ENCODE data around the gene ANO1.
"Not testable (repeated sequence)": the region's sequence is repeated elsewhere in the genome, so short reads cannot be mapped to it uniquely, and the experiment has no call there.

ANO1 gene

DNA sequence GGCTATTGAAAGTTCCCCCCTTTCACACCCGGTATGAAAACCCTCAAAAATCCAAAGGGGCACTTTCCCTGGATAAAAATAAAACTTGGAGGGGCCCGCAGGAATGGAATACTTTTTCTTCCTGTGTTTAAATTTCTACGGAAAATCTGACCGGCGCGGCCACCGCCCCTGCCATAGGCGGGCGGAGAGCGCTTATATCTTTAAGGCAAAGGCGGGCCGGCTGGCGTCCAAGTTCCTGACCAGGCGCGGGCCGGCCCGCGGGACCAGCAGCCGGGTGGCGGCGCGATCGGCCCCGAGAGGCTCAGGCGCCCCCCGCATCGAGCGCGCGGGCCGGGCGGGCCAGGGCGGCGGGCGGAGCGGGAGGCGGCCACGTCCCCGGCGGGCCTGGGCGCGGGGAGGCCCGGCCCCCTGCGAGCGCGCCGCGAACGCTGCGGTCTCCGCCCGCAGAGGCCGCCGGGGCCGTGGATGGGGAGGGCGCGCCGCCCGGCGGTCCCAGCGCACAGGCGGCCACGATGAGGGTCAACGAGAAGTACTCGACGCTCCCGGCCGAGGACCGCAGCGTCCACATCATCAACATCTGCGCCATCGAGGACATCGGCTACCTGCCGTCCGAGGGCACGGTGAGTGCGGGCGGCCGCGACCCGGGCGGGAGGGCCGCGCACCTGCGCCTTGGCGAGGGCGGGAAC, at the start of gene ANO1:
Gene ANO1 (plus strand): TSS at position 223 of the 686 bp plus-strand sequence. CDS start 290 bp downstream, at position 513.
- H3K4me3 ChIP-seq (ENCODE audit: low read length) = no peak within 1 kb of the TSS
- DNase-seq (ENCODE audit: low read depth) = peak; percentile 61
- peaks cover 49% of the 10 kb centered on the region for H3K27me3 ChIP-seq (replicated peaks; ENCODE audit: control insufficient read depth, insufficient read depth, low read length)
- H3K9me3 ChIP-seq (ENCODE audit: control insufficient read depth, low read length) = no peaks in the 10 kb centered on the region
- H3K9ac ChIP-seq (ENCODE audit: low read length) = no peak within 1 kb of the TSS
- peaks cover 3% of the 10 kb centered on the region for H3K4me1 ChIP-seq (ENCODE audit: control insufficient read depth, insufficient read depth, low read length)
- H3K36me3 ChIP-seq (ENCODE audit: control insufficient read depth, insufficient read depth, low read length, severe bottlenecking) = no peaks in the 10 kb centered on the region

DNA sequence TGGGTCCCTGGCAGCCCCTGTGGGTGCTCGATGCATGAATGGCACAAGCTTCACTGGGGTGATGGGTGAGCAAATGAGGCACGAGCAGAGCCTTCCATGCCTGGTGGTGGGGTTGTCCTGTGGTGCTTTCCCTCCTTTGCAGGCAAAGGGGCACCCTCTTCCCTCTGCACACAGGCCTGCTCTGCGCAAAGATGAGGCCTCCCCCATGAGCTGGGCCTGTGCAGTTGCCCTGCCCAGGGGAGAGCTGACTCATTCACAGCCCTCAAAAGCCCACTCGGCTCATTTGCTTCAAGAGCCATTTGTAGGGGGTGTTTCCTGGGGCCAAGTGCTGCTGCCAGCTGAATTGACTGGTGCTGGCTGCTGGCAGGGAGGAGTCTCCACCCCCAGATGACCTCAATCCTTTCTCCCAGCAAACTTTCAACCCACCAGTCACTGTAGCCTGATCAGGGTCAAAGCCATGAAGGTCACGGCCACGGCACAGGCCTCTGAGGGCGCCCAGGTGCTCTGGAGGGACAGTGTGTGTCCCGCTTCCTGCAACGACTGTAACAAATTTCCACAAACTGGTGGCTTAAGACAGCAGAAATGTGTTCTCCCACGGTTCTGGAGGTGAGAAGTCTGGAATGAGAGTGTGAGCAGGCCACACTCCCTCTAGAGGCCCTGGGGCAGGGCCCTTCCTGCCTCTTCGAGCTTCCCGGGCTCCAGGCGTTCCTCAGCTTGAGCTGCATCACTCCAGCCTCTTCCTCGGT, 48.8 kb upstream of the ANO1 start:
- no peaks in the 10 kb centered on the region for H3K36me3 ChIP-seq (ENCODE audit: control insufficient read depth, insufficient read depth, low read length, severe bottlenecking)
- H3K4me3 ChIP-seq (ENCODE audit: low read length) = no peak overlapping the region
- H3K9me3 ChIP-seq (ENCODE audit: control insufficient read depth, low read length) = peaks cover 6% of the 10 kb centered on the region
- H3K27me3 ChIP-seq (replicated peaks; ENCODE audit: control insufficient read depth, insufficient read depth, low read length) = peaks cover 24% of the 10 kb centered on the region
- DNase-seq (ENCODE audit: low read depth) = no peak
- H3K9ac ChIP-seq (ENCODE audit: low read length) = no peak overlapping the region
- H3K4me1 ChIP-seq (ENCODE audit: control insufficient read depth, insufficient read depth, low read length) = no peaks in the 10 kb centered on the region

DNA sequence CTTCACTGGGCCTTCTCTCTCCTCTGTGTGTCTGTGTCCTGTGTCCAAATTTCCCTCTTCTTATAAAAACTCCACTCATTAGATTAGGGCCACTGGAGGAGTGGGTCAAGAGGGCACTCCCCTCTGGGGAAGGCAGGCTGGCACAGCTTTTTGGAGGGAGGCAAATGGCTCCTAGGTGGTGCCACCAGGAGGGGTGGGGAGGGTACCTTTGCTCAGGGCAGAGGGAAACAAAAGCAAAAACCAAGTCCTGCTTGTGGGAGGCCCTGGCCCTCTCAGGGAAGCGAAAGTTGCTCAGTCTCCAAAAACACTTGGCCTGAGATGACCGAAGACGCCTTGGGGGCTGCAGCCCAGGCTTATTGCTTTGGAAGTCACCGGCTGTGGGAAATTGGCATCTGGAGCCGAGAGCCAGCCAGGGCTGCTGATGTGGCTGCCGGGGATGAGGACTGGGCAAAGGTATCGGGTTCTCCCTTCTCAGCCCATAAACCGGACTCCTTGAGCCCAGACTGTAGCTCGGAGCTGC, 48.2 kb upstream of the ANO1 start:
- Histone ChIP-seq H3K27me3 (replicated peaks; ENCODE audit: control insufficient read depth, insufficient read depth, low read length) (peaks cover 26% of the 10 kb centered on the region), H3K4me3 (ENCODE audit: low read length) (no peak overlapping the region), H3K36me3 (ENCODE audit: control insufficient read depth, insufficient read depth, low read length, severe bottlenecking) (no peaks in the 10 kb centered on the region), H3K9me3 (ENCODE audit: control insufficient read depth, low read length) (peaks cover 1% of the 10 kb centered on the region), H3K9ac (ENCODE audit: low read length) (no peak overlapping the region), H3K4me1 (ENCODE audit: control insufficient read depth, insufficient read depth, low read length) (no peaks in the 10 kb centered on the region)
- DNase-seq (ENCODE audit: low read depth) = no peak

DNA sequence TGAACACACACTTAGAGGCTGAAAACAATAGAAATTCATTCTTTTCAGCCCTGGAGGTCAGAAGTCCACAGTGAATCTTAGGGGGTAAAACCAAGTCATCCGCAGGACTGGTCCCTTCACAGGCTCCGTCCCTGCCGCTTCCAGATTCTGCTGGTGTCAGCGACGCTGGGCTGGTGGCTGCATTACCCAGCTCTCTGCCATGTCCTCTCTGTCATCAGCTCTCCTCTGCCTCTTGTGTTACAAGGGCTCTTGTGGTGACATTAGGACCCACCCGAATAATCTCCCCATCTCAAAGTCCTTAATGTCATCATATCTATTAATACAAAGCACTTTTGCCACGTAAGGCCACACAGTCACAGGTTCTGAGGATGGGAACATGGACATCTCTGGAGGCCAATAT, 47.7 kb upstream of the ANO1 start:
- no peaks in the 10 kb centered on the region for H3K36me3 ChIP-seq (ENCODE audit: control insufficient read depth, insufficient read depth, low read length, severe bottlenecking)
- H3K4me3 ChIP-seq (ENCODE audit: low read length) = no peak overlapping the region
- H3K27me3 ChIP-seq (replicated peaks; ENCODE audit: control insufficient read depth, insufficient read depth, low read length) = peaks cover 28% of the 10 kb centered on the region
- H3K4me1 ChIP-seq (ENCODE audit: control insufficient read depth, insufficient read depth, low read length) = no peaks in the 10 kb centered on the region
- H3K9me3 ChIP-seq (ENCODE audit: control insufficient read depth, low read length) = no peaks in the 10 kb centered on the region
- DNase-seq (ENCODE audit: low read depth) = no peak
- no peak overlapping the region for H3K9ac ChIP-seq (ENCODE audit: low read length)

DNA sequence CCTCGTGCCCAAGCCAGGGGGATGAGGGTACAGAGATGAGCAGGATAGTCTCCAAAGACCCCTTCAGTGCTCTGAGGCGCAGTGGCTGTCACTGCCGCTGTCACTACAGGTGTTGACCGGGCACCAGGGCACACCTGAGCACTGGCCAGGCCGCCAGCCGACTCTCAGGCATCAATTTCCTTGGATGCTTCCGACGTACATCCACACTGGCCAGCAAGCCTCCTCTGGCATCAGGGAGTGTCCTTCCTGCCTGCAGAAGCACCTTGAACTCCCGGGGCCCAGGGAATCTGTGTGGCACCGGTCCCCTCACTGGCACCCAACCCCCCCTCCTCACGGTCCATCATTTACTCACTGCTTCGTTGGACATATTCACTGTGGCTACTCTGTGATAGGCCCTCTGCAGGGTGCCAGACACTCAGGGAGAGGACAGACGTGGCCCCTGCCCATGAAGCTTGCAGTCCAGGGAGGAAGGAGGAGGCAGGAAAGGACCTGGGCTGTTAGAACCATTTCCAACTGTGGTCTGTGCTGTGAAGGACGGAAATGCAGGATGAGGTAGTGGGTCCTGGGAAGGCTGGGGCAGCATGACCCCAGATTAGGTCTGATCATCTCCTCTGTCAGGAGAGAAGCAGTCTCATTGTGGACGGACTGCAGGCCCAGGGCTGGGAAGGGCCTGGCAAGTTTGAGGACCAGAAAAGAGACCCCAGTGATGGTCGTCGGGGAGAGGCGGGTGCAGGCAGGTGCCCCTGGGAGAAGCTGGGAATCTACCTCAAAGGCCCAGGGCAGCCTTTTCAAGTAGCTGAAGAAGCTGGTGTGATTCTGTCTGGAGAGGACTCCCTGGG, 46.3 kb upstream of the ANO1 start:
- Histone ChIP-seq H3K4me3 (ENCODE audit: low read length) (no peak overlapping the region), H3K36me3 (ENCODE audit: control insufficient read depth, insufficient read depth, low read length, severe bottlenecking) (no peaks in the 10 kb centered on the region), H3K9ac (ENCODE audit: low read length) (no peak overlapping the region), H3K4me1 (ENCODE audit: control insufficient read depth, insufficient read depth, low read length) (no peaks in the 10 kb centered on the region), H3K9me3 (ENCODE audit: control insufficient read depth, low read length) (peaks cover 4% of the 10 kb centered on the region), H3K27me3 (replicated peaks; ENCODE audit: control insufficient read depth, insufficient read depth, low read length) (peaks cover 28% of the 10 kb centered on the region)
- no peak for DNase-seq (ENCODE audit: low read depth)

DNA sequence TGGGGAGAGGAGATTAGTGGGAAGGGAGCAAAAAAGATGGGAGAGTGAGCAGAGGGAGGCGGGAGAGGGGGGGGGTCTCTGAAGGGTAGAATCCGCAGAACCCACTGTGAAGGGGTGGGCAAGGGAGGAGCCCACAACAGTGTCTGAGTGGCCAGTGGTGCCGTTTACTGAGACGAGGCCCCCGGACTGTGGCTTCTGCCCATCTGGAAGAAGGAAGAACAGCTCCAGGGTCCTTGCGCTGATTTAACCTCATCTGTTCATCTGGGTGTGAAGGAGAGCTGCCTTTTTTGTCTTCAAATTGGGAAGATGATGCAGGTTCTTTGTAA, 45.7 kb upstream of the ANO1 start:
- no peaks in the 10 kb centered on the region for H3K4me1 ChIP-seq (ENCODE audit: control insufficient read depth, insufficient read depth, low read length)
- no peak for DNase-seq (ENCODE audit: low read depth)
- H3K36me3 ChIP-seq (ENCODE audit: control insufficient read depth, insufficient read depth, low read length, severe bottlenecking) = no peaks in the 10 kb centered on the region
- H3K4me3 ChIP-seq (ENCODE audit: low read length) = no peak overlapping the region
- H3K9me3 ChIP-seq (ENCODE audit: control insufficient read depth, low read length) = peaks cover 10% of the 10 kb centered on the region
- H3K27me3 ChIP-seq (replicated peaks; ENCODE audit: control insufficient read depth, insufficient read depth, low read length) = peaks cover 28% of the 10 kb centered on the region
- no peak overlapping the region for H3K9ac ChIP-seq (ENCODE audit: low read length)

DNA sequence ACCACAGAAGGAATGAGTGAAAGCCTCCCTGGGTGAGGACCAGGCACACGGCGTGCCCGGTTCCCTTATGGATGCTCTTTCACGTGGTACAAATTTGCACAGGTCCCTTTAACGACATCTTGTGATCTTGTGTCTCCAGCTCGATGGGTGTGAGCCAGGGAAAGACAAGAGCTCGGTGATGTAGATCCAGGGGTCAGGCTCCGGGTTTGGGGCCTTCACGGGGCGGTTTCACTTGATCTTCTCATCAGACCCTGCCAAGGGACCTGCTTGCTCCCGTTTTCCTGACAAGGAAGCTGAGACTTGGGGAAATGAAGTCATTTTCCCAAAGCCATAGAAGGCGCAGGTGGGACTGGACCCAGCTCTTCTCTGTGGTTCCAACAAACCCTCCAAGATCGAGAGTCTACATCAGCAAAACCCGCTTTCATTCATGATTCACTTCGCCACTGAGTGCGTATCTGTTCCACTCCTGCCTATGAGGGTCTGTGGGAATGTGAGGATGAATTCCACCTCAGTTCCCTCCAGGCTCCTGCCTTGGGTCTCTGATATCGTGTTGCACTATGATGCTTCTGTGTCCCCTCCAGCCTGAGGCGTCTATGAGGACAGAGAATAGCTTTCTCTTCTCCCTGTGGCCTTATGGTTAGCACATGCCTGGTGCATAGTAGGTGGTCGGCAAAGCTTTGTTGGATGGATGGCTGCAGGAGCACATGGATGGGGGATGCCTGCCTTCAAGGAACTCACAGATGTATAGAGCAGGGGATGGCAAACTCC, 45.0 kb upstream of the ANO1 start:
- DNase-seq (ENCODE audit: low read depth) = no peak
- no peaks in the 10 kb centered on the region for H3K36me3 ChIP-seq (ENCODE audit: control insufficient read depth, insufficient read depth, low read length, severe bottlenecking)
- H3K4me3 ChIP-seq (ENCODE audit: low read length) = no peak overlapping the region
- no peak overlapping the region for H3K9ac ChIP-seq (ENCODE audit: low read length)
- H3K27me3 ChIP-seq (replicated peaks; ENCODE audit: control insufficient read depth, insufficient read depth, low read length) = peaks cover 28% of the 10 kb centered on the region
- no peaks in the 10 kb centered on the region for H3K4me1 ChIP-seq (ENCODE audit: control insufficient read depth, insufficient read depth, low read length)
- peaks cover 17% of the 10 kb centered on the region for H3K9me3 ChIP-seq (ENCODE audit: control insufficient read depth, low read length)

DNA sequence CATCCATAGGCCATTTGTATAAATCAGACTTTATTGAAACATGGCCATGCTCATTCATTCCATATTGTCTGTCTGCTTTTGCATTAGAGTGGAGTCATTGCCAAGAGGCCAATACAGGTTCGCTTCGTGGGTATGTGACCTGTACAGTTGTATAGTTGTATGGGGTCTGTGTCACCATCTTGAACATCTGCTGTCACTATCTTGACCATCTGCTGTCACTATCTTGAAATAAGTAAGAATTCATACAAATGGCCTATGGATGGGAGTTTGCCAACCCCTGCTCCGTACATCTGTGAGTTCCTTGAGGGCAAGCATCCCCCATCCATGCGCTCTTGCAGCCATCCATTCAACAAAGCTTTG, 44.4 kb upstream of the ANO1 start:
- H3K27me3 ChIP-seq (replicated peaks; ENCODE audit: control insufficient read depth, insufficient read depth, low read length) = peaks cover 28% of the 10 kb centered on the region
- H3K36me3 ChIP-seq (ENCODE audit: control insufficient read depth, insufficient read depth, low read length, severe bottlenecking) = no peaks in the 10 kb centered on the region
- peaks cover 23% of the 10 kb centered on the region for H3K9me3 ChIP-seq (ENCODE audit: control insufficient read depth, low read length)
- DNase-seq (ENCODE audit: low read depth) = no peak
- H3K9ac ChIP-seq (ENCODE audit: low read length) = no peak overlapping the region
- no peaks in the 10 kb centered on the region for H3K4me1 ChIP-seq (ENCODE audit: control insufficient read depth, insufficient read depth, low read length)
- H3K4me3 ChIP-seq (ENCODE audit: low read length) = no peak overlapping the region

DNA sequence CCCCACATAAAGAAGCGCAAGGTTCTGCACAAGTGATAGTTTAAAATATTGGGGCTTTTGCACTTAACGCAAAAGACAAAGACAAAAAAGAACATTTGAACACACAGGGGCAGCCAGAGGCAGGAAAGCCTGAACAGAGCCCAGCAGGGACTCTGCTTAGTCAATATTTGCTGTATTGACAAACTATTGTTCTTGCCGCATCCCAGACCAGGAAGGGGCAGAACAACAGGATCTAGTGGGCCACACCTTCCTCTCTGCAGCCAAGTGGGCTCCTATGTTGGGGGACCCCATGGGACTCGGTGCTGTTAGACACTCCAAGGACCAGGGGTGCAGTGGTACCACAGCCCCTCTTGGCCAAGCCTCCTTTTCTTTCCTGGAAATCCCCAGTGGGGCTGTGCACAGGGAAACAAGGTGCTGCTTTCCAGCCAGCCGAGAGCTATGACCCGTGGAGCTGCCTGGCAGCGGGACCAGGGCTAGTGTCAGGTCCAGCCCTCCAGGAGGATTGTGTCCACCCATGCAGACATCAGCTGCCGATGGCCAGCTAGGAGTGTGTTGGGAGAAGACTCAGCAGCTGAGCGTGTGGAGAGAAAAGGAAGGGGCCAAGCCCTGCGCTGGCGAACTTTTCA, 43.3 kb upstream of the ANO1 start:
- Histone ChIP-seq H3K4me1 (ENCODE audit: control insufficient read depth, insufficient read depth, low read length) (no peaks in the 10 kb centered on the region), H3K4me3 (ENCODE audit: low read length) (no peak overlapping the region), H3K36me3 (ENCODE audit: control insufficient read depth, insufficient read depth, low read length, severe bottlenecking) (no peaks in the 10 kb centered on the region), H3K9ac (ENCODE audit: low read length) (no peak overlapping the region), H3K27me3 (replicated peaks; ENCODE audit: control insufficient read depth, insufficient read depth, low read length) (peaks cover 31% of the 10 kb centered on the region), H3K9me3 (ENCODE audit: control insufficient read depth, low read length) (peaks cover 34% of the 10 kb centered on the region)
- no peak for DNase-seq (ENCODE audit: low read depth)

DNA sequence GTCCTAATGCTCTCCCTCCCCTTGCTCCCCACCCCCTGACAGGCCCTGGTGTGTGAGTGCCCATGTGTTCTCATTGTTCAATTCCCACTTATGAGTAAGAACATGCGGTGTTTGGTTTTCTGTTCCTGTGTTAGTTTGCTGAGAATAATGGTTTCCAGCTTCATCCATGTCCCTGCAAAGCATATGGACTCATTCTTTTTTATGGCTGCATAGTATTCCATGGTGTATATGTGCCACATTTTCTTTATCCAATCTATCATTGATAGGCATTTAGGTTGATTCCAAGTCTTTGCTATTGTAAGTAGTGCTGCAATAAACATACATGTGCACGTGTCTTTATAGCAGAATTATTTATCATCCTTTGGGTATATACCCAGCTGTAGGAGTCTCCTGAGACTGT, 42.5 kb upstream of the ANO1 start:
- not testable (repeated sequence) for H3K4me3 ChIP-seq (ENCODE audit: low read length); H3K4me1 ChIP-seq (ENCODE audit: control insufficient read depth, insufficient read depth, low read length); H3K9ac ChIP-seq (ENCODE audit: low read length); DNase-seq (ENCODE audit: low read depth); H3K36me3 ChIP-seq (ENCODE audit: control insufficient read depth, insufficient read depth, low read length, severe bottlenecking)
- H3K27me3 ChIP-seq (replicated peaks; ENCODE audit: control insufficient read depth, insufficient read depth, low read length) = peaks cover 32% of the 10 kb centered on the region
- peaks cover 42% of the 10 kb centered on the region for H3K9me3 ChIP-seq (ENCODE audit: control insufficient read depth, low read length)

Measured in adipocyte (in vitro differentiated cells).